ENCODE results near the gene AUTS2.

The AUTS2 gene

DNA sequence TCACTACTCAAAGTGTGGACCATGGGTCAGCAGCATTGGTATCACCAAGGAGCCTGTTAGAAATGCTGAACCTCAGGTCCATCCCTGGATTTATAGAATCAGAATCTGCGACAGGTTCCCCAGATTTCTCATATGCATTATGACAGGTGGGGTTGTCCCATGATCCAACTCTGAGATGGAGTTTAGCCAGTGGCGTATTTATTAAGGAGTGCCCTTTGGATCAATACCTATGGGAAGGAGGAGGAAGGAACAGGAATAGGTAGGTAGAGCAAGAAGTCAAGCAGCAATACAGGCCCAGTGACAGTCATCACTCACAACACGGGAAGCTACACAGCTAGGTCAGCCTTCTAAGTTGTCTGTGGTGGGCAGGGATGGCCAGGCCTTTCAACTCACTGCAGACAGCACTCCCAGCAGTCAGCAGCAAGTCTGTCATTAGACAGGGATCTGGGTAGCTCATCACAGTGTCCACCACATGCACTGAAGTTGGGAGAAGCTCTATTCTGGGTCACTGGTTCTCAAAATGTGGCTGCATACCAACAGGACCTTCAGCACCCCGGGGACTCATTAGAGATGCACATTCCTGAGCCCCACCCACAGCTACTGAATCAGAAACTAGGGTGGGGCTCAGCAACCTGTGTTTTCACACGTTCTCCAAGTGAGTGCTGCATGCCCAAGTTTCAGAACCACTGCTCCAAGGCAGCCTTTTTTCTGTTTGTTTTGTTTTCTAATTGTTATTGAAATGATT lies 1001.3 kb downstream of the AUTS2 start:
- no peak for DNase-seq

DNA sequence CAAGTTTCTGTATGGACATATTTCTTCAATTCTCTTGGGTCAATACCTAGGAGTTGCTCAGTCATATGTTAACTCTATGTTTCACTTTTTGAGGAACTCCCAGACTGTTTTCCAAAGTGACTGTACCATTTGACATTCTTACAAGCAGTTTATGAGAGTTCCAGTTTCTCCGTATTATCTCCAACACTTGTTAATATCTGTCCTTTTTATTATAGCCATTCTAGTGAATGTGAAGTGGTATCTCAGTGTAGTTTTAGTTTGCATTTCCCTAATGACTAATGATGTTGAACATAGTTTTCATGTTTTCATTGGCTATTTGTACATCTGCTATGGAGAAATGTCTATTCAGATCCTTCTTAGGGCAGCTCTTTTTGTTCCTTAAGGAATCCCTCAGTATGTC lies 1002.7 kb downstream of the AUTS2 start:
- DNase-seq: no peak

DNA sequence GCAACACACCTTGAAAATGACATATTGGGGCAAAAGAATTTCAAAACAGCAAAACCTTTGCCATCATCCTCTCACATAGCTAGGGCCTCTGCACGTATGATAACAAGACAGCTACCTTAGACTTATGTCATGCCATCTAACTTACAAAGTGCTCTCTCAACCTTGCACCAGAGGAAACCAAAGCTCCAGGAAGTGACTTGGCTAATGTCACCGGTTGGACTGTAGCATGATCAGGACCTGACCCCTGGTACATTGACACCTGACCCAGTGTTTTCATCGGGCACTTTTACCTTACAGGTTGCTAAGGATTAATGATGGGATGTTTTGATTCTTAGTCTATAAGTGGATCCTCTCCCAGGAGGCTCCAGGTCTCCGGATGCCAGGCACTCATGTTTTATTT lies 1003.8 kb downstream of the AUTS2 start:
- DNase-seq: no peak

DNA sequence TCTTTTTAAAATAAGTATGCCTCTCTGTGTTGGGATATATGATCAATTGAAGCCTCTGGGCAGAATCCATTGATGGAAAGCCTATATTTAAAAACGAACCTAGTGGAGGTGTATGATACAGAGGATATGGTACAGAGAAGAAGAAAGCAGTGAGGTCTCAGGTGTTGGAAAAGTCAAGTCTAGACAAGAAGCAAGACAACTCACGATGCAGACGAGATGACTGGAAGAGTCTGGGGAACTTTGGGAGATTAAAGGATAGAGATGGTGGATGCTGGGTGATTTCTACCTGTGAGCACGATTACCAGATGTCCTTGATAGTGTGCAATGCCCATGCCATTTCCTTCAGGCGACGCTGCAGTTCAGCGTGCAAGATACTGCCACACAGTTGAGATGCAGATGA lies 1009.0 kb downstream of the AUTS2 start:
- DNase-seq: no peak

DNA sequence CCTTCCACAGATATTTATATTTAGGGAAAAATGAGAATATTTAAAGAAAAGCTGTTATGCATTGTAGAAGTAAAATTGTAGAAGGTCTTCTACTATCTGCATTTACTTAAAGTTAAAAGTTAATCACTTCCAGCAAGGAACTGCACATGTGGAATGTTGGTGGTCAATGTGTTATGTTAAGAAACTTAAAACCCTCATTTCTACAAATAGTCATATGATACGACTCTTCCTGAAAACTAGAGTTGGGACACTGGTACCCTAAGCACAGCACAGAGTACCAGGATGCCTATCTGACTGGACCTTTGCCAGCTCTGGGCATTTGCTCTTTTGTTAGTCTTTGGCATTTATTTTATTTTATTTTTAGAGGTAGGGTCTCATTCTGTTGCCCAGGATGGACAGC lies 1009.5 kb downstream of the AUTS2 start:
- no peak for DNase-seq

DNA sequence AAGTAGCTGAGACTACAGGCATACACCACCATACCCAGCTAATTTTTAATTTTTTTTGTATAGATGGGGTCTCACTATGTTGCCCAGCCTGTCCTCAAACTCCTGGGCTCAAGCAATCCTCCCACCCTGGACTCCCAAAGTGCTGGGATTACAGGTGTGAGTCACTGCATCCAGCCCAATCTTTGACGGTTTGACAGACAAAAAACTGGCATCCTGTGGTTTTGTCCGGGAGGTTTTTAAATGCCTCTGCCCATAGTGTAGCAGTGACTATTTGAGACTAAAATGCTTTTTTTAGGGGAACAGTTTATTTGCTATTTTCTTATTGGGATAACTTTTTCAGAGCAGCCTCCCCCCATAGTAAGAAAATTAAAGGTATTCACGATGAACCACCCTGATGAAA lies 1010.0 kb downstream of the AUTS2 start:
- no peak for DNase-seq

DNA sequence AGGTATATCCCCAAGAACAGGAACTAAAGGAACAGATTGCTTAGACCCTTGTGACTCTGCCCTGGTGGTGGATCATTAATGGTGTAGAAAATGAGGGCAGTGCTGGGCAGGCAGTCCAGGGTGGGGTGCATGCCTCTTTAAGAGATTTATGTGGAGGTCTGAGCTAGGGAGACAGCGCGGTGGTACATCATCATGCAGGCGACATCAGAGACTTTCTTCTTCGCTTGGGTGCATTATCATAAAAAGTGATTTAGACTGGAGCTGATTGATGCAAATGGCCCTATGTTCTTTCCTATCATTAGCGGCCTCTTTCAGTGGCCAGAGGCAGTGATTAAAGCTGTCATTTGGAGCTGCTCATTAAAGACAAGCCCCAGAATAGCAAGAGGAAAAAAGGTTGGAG lies 1014.5 kb downstream of the AUTS2 start:
- no peak for DNase-seq

DNA sequence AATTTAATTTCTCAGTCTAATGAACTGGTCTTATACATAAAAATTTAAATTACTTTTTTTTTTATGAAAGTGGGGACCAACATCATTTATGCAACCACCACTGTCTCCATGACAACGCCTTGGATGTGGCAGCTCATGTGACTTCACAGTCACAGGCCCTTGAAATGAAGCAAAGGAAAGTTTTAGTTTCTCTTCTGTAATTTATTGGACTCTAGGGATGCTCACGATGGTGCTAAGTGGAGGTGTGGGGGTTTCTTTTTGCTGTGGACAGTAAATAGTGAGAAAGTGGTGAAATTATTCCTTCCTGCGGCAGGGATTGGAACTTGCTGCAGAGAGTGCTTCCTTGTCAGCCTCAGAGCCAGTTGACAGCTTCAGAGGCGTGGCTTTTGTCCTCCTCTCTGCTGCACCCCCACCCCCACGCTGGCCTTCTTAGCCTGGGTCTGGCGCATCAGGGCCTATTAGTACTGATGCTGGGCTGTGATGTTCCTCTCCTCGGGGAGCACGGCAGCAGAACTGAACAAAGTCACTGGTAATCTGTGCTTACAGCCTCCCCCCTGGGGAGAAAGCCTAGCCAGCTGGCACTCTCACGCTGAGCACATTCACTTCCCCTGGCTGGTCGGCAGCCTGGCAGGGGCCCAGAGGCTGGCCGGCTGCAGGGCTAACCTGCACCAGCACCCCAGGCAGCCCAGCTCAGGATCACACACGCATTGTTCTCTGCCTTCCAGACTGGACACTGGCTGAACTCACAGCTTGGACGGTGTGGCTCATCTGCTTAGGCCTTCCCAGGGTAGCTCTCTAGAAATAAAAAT lies 1016.2 kb downstream of the AUTS2 start:
- no peak for DNase-seq

DNA sequence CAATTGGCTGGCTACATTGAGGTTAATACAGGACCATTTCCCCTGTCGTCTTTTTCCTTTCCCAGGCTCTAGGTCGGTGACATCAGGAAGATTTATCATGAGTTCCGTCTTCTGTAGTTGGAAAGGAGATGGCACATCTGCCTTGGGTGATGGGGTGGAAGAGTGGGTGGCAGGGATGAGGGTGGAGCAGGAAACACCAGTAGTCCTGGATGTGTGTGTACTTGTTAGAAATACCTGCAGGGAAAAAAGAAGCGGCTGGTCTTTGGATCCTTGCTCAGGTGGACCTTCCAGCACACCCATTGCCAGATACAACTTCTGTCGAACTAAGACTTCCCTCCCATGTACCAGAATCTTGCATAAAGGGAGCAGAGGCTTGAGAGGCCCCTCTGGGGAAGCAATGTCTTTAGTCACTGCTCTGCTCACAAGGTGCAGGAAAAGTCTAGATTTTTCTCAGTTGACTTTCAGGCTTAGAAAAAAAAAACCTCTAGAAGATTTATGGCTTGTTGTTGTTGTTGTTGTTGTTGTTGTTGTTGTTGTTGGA lies 1016.9 kb downstream of the AUTS2 start:
- no peak for DNase-seq

DNA sequence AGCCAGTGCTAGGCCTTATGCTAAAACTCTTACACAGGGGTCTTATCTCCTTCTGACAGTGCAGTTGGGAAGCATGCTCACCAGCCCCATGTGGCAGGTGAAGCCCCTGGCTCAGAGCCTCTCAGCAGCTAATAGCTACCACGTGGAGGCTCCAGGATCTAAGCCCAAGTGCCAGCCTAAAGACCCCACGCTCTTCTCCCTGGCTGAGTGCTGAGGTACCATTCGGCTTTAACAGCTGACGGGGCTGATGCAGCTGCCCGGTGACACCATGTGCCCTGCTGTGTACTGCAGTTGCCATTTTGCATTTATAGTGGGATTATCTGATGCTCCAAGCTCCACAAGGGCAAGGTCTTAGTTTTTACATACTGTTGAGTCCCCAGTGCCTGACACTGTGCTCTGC lies 1017.9 kb downstream of the AUTS2 start:
- DNase-seq: no peak

DNA sequence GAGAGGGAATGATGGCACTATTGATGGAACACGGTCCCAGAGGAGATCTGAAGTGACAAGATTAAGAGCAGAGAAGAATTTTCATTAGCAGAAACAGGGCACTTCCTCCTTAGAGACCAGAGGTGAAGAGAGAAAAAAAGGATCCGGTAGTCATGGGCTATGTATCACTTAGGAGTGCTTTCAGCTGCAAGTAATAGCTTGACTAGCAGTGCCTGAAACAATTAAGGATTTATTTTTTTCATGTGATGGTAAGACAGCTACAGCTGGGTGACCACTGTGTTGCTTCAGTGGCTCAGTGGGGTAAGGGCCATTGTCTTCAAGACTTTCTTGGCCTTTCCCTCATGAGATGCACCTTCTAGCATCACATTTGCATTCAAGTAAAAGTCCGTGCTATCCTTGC lies 1018.5 kb downstream of the AUTS2 start:
- no peak for DNase-seq

DNA sequence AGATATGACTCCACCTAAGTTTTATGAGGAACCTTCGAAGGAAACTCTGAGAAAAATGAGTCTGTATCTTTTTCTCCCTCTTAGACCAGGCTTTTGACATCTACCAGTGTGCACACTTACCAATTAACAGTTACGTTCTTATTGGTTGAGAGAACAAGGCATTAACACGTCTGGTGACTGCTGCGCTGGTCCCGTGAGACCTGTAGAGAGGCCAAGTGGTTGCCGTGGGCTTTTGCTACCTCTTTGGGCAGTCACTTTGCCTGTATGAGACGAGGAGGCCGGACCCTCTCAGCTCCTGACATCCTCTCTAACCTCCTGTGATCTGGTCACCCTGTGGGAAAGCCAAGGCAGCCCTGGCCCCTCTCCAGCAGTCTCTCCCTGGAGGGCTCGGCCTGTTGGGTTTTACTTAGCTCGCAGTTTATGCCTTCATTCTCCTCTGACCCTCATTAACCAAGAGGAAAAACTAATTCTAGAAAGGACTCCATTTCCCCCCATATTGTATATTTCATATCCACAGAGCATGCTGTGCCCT lies 1019.8 kb downstream of the AUTS2 start:
- no peak for DNase-seq

DNA sequence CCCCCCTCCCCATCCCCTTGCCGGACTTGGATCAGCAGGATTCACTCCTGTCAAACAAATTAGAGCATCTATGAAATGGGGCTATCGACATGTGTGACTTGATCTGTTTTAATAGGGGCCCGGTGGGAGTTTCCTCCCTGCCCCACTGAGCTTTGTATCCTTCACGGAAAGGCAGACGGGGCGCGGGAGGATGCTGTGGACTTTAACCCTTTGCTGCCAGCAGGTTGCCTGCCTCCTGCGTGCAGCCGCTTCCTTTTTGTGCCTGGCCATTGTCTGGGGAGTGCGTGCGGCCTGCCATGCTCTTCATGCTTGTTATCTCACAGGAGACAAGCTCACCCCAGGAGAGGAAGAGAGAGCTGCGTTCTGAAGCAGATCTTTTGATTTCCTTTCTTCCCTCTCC lies 1020.9 kb downstream of the AUTS2 start:
- no peak for DNase-seq

DNA sequence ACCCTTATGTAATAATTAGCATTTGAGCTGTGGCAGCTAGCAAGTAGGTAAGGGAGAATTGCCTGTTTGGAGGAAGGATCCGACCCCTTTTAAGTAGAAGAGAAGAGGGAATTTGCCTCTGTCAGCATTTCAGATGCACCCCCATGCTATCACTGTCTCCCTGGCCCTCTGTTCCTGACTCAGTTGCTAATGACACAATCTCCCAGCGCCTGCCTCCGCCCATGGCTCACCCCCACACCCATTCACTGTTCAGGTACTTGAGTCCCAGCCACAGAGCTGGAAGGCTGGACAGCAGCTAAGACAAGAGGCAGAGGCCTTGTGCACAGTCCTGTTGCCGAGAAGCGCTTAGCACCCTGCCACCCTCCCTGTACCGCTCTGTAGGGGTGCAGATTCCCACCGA lies 1021.4 kb downstream of the AUTS2 start:
- no peak for DNase-seq

DNA sequence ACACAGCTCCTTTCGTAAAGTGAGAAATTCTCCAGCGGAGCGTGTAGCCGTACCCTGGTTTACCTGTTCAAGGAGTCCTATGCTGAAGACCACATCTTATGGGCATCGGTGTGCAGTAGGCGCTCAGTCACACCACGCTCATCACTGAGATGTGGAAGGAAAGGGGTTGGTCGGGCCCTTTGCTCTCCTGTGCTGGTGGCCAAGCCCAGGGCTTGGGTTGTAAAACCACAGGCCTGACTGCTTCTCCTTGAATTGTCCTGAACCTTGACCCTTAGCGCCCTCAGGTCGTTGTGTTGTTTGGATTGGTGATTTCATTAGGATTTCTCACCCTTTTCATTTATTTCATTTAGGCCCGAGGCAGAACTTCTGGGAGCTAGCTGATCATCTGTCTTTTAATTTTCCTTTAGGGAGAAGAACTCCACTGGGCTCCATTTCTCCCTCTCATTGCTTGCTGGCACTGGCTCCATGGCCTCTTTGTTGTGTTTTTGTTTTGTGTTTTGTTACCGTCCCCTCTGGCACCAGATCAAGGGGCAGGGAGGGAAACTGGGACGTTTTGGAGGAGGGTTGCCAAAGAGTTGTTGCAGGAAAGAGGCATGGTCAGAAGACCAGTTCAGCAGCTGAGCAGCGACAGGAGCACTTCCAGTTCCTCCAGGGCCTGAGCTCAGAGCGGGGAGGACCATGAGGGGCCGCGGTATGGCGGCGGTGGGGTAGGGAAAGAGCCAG lies 1022.2 kb downstream of the AUTS2 start:
- no peak for DNase-seq

DNA sequence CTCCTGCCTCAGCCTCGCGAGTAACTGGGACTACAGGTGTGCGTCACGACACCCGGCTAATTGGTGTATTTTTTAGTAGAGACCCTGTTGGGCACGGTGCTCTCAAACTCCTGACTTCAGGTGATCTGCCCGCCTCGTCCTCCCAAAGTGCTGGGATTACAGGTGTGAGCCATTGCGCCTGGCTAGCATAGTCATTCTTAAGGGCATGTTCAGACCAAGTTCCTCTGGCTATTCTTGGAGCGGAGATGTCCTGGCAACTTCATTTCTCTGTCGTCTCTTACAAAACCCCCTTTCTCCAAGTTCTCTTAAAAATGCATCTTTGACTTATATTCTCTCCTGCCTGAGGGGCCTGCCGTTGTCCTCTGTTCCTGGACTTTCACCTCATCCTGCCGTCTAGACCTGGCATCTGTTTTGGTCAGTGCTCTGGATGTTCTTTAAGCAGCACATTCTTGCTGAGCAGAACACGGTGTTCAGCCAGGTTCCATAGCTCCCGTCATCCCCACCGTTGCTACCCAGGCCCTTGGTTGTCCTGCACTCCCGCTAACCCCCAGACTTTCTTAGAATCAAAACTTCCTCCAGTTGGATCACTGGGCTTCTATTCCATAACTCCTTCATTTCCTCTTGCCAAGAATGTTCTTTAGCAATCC lies 1023.8 kb downstream of the AUTS2 start:
- no peak for DNase-seq

DNA sequence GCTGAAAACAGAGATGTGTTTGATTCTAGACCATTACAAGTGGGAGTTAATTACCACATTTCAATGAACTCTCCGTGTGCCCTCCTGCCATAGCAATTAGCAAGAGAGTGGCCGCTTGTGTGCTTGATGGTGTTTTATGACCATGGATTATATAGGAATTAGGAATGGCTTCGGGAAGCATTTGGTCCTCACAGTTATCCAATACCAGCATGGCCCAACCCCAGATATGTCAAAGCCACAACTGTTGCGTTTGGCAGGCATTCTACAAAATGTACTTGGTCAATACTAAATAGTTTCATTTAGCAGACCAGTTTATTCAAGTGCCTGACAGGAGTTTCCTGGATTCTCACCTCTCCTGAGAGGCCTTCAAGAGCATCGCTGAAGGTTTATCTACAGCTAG lies 1024.7 kb downstream of the AUTS2 start:
- DNase-seq: no peak

DNA sequence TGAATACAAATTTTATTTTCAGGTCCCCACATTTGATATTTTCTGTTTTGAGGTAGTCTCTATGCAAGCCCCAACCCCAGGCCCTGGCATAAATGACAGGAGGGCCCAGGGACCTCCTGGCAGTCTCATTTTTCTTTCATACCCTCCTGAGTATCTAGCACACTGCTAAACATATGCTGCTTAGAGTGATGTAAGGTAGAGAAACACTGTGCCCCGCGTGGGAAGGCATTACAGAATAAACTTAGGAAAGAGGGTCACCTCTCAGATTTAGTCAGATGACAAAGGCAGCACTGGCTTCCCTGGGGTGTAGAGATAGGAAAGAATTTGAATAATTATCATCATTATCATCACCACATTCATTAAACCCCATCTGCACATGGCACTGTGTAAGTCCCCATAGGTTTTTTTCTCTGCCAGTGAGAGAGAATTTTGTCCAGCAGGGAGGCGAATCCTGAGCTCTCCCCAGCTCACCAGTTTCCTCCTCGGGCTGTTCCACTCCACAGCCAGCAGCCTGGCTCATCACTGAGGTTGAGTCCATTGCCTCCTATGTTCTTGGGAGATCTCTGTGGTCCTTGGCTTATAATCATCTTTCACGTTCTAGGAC lies 1026.3 kb downstream of the AUTS2 start:
- no peak for DNase-seq

DNA sequence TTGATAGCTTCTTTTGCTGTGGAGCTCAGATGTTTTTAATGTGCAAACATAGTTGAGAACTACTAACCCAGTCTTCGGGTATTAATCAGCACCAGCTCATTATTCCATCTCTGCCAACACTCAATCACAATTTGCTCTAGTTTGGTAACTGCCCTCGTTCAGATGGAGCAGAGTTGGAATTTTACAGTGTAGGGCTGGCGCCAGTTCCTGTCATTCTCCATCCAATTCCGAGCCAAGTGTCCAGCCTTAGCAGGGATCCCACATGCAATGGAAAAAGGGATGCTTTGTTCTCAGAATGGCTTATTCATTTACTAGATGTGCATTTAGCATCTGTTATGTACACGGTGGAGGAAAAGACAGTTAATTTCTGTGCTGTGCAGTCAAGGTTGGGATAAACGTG lies 1029.2 kb downstream of the AUTS2 start:
- no peak for DNase-seq

DNA sequence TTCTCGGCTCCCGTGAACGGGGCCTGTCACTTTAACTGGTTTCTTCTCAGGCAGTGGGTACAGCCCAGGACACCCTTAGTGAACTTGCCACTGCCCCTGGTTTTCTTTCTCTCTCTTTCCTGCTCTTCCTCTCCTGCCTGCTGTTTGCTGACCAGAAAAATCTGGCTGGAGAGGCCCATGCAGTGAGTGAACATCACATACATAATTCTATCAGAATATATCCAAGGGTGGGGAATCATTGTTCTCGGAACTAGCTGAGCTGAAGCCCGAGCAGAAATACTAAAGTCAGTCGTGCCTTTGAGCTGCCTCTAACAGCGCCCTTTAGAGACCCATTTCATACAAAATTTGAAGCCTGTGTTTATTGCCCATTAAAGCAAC lies 1032.2 kb downstream of the AUTS2 start:
- DNase-seq: no peak

DNA sequence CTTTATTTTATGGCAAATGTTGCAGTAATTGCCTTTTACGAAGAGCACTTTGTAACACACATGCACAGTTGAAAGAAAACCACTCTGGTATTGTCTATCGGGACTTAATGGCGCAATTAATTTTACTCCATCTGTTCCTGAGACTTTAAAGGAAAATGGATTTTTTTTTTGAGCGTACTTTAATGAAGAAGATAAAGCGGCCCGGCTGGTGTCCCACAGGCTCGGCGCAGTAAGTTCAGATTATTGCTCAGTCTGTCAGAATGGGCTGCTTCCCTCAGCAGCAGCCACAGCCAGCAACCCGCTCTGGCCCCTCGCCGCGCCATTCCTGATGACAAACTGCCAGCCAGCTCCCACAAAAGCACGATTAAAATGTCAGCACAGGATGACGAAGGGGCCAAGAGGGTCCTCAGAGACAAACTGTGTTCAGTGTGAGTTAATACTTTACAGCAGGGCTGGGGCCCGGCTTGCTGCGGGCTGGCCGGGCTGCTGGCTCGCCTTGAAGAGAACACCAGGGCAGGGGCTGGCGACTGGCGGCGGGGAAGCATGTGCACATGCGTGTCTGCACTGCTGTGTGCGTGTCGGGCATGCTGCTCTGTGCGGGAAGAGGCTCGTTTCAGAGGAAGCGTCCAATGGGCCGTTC lies 1032.7 kb downstream of the AUTS2 start:
- no peak for DNase-seq

DNA sequence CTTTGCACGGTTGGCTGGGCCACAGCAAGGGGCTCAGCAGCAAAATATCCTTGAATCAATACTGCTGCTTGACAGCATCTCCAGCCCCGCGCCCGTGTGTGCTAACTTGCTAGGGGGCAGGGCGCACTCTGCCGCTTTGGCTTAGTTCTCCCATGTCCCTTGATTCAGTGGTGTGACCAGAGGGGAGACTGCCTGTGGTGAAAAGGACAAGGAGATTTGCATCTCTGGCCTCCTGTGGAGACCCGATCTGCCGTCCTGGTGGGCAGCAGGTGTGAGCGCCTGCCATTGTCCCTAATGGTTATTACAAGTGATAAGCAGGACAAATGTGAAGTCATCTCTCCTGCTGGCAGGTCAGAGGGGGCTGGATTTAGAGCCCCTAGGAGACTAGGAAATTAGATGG lies 1033.4 kb downstream of the AUTS2 start:
- DNase-seq: no peak

Measured in 8988T (cell line).